HT-29 (cell line): Measurements from ENCODE around the gene PSENEN. TPM values are rescaled to one million over a fixed set of nuclear protein-coding genes. Genes with fewer than 3 reads are reported as not detected.
"Not testable (repeated sequence)": the region's sequence is repeated elsewhere in the genome, so short reads cannot be mapped to it uniquely, and the experiment has no call there.

Experiments used
- DNase-seq: peaks from one replicate; pipeline ENCODE4 v3.0.0-alpha.2; 2015; ENCODE audit warnings: low spot score
- total RNA-seq: library from RNA; depleted of rRNA; stranded (reverse); fragments of >200 nt; shearing (Covaris generic); gene quantifications from 2 replicates; pipeline ENCODE4 v1.2.3, GENCODE V29; 2014; rRNA removed

PSENEN gene
- total RNA-seq, 1 experiment from 2014 or later, result 77.0 TPM

GRCh38 chr19:35788205-35788960 lies 42.9 kb downstream of the PSENEN start:
- no peak for DNase-seq

DNA sequence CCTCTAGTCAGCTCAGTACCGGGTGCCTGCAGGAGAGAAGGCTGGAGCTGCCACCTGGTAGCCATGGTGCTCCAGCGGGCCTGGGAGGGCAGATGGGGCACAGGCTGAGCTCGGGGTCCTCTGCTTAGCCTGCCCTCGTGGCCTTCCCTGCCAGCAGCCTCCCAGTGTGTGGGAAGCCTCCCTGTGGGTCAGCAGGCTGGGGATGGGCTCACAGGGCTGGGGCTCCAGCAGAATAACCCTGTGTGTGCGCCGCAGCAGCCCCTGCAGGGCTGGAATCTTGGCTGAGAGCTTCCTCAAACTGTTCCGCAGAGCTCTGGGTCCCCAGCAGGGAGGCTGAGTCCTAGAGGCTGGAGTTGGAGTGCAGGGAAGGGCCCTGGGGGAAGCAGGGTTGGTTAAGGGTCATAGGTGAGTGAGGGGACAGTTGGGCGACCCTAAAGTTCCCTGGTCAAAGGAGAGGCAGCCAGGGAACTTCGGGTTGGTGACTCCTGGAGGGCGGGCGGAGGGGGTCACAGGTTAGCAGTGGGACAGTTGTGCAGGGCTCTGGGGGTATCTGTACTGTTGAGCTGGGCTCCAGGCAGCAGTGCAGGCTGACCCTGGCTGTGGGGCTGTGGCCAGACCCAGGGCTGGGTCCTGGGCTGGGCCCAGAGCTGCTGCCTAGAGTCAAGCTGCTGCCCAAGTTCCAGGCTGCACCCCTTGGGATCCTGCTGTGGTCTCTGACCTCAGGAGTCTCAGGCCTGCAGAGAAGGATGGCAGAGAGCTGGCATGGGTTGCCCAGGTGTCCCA lies 43.9 kb downstream of the PSENEN start:
- DNase-seq, result no peak

- no peak for DNase-seq
Measured at GRCh38 chr19:35789978-35790944, 44.8 kb downstream of the PSENEN start.

DNA sequence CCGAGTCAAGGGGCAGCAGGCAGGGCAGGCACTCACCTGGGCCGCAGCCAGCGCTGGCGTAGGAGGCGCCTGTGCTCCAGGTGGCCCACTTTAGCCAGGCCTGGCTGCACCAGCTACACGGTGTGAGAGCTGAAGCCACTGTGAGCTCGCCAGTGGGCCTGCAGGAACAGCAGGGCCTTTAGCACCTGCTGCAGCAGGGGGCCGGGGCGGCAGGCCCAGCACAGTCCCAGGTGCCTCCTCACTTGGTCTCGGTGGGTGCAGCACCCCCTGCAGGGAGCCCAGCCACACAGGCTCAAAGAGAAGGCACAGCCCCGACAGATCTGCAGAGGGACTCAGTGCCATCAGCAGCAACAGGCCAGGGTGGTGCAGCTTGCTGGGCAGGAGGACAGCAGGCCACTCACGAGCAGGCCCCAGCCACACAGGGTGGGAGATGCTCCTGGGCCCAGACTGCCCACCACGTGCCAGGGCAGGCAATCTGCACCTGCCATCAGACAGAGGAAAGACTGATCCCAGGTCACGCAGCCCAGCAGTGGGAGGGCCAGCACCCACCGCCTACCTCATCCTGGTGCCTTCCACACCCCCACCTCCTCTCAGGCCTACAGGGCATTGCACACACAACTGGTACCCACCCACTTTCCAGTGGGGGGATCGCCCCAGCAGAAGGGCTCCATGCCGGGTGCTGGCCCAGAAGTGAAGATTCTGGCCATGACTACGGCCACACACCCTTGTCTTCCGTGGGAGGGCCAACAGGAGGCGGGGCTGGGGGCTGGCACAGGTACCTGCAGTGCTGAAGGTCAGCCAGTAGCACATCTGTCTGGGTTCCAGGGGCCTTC lies 45.7 kb downstream of the PSENEN start:
- DNase-seq, result no peak

DNA sequence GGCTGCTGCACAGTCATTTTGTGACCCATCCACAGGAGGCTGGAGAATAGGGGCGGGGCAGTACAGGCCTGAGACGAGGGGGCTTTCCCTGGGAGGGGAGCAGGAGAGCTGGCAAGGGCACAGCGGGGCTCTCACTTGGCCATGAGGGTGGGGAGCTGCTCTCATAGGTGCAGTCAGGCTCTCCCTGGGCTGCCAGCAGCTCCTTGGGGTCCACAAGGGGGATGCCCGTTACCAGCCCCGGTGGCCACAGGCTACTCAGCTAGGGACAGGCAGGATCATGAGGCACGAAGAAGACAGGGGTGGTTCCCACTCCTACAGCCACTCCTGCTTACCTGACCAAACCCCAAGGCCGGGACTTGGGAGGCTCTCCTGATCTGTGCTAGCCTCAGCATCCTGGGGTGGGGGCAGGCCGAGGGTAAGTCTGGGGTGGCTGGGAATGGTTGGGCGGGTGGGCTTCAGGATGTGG lies 46.4 kb downstream of the PSENEN start:
- no peak for DNase-seq

GRCh38 chr19:35792312-35792711 lies 46.9 kb downstream of the PSENEN start:
- DNase-seq, result no peak

DNA sequence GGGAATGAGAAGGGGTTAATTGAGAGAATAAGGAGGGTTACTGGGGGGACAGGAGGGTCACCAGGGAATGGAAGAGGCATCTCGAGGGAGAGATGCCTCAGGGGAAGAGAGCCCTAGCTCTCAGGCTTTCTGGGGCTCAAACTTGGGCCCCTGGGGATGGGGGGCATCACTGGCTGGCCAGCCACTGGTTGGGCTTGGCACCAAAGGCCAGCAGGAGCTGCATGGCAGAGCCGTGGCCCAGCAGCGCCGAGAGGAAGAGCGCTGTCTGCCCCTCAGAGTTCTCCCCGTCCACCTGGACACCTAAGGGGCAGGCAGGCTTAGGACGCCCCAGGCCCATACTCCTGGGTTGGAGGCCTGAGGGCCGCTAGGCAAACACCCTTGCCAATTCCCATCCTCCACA lies 47.4 kb downstream of the PSENEN start:
- no peak for DNase-seq

DNA sequence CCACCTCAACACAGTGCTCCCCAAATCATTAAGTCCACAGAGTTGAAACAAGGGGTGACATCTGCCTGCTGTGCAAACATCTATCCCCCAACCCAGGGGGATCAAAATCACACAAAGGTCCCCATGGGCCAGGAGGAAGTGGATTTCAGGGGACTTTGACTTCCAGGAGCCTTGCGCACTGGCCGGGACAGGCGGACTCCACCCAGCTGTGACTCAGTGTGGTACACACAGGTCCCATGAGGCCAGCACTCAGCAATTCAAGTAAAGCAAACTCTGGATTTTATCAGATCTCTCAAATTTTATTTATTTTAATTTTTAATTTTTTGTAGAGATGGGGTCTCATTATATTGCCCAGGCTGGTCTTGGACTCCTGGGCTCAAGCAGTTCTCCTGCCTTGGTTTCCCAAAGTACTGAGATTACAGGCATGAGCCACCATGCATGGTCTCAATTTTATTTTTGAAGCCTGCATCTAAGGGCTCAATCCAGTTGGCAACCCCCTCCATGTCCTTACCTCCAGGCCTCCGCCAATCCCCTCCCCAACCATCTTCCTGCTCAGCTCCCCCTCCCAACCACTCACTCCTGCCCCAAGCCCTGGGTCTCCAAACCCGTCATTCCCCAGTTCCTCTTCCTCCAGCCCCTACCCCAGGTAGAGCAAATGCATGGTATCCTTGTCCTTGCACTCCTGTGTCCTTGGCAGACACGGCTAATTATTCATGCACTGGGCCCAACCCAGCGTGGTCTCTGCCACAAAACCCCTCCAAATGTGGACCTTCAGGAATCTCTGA lies 48.1 kb downstream of the PSENEN start:
- DNase-seq, result peak; percentile 38

GRCh38 chr19:35795564-35795963 lies 50.1 kb downstream of the PSENEN start:
- DNase-seq, result not testable (repeated sequence)

Other genes starting within 250 kb of the PSENEN start
- 7.0 and 8.6 TPM in 2 replicates for gene DMKN, start 232.0 kb upstream of the PSENEN start, total RNA-seq
- gene SBSN, start 217.3 kb upstream of the PSENEN start, total RNA-seq, result not detected in 2 replicates
- gene GAPDHS, start 212.2 kb upstream of the PSENEN start, total RNA-seq, result not detected in 2 replicates
- 184 and 206 TPM in 2 replicates for gene TMEM147, start 200.0 kb upstream of the PSENEN start, total RNA-seq
- 0.13 TPM in 1 of 2 replicates, not detected in the other for gene ATP4A, start 182.0 kb upstream of the PSENEN start, total RNA-seq
- gene PMIS2, start 159.5 kb upstream of the PSENEN start, total RNA-seq, result not detected in 2 replicates
- gene HAUS5, start 132.9 kb upstream of the PSENEN start, total RNA-seq, result 71.8 and 75.9 TPM in 2 replicates
- 218 and 225 TPM in 2 replicates for gene RBM42, start 116.6 kb upstream of the PSENEN start, total RNA-seq
- gene ETV2, start 103.9 kb upstream of the PSENEN start, total RNA-seq, result 2.0 and 3.5 TPM in 2 replicates
- 846 and 847 TPM in 2 replicates for gene COX6B1, start 97.3 kb upstream of the PSENEN start, total RNA-seq
- not detected in 2 replicates for gene UPK1A, start 79.1 kb upstream of the PSENEN start, total RNA-seq
- not detected in 2 replicates for gene ZBTB32, start 41.1 kb upstream of the PSENEN start, total RNA-seq
- gene KMT2B, start 27.6 kb upstream of the PSENEN start, total RNA-seq, result 29.3 and 30.9 TPM in 2 replicates
- gene IGFLR1, start 3.2 kb upstream of the PSENEN start, total RNA-seq, result 10.0 and 13.4 TPM in 2 replicates
- 20.0 and 20.9 TPM in 2 replicates for gene U2AF1L4, start 233 bp upstream of the PSENEN start, total RNA-seq
- 13.8 and 15.5 TPM in 2 replicates for gene LIN37, start 2.9 kb downstream of the PSENEN start, total RNA-seq
- not detected in 2 replicates for gene HSPB6, start 11.4 kb downstream of the PSENEN start, total RNA-seq
- gene PROSER3, start 12.5 kb downstream of the PSENEN start, total RNA-seq, result 17.2 and 21.3 TPM in 2 replicates
- 4.0 and 57.4 TPM in 2 replicates for gene ARHGAP33, start 29.9 kb downstream of the PSENEN start, total RNA-seq
- not detected in 2 replicates for gene PRODH2, start 67.2 kb downstream of the PSENEN start, total RNA-seq
- not detected in 2 replicates for gene NPHS1, start 106.9 kb downstream of the PSENEN start, total RNA-seq
- gene KIRREL2, start 111.3 kb downstream of the PSENEN start, total RNA-seq, result not detected in 2 replicates
- 7.0 and 12.6 TPM in 2 replicates for gene APLP1, start 122.9 kb downstream of the PSENEN start, total RNA-seq
- gene NFKBID, start 154.9 kb downstream of the PSENEN start, total RNA-seq, result 26.6 and 31.0 TPM in 2 replicates
- 0.47 TPM in 1 of 2 replicates, not detected in the other for gene HCST, start 156.9 kb downstream of the PSENEN start, total RNA-seq
- gene TYROBP, start 162.6 kb downstream of the PSENEN start, total RNA-seq, result not detected in 2 replicates
- 3.0 and 6.5 TPM in 2 replicates for gene LRFN3, start 190.7 kb downstream of the PSENEN start, total RNA-seq
- 70.6 and 70.7 TPM in 2 replicates for gene SDHAF1, start 249.5 kb downstream of the PSENEN start, total RNA-seq